ENCODE results near the gene NDC80. TPM values are rescaled to one million over a fixed set of nuclear protein-coding genes. Genes with fewer than 3 reads are reported as not detected.
A peak's percentile ranks its signal among the peaks of the same experiment; 100 is the strongest.

Gene NDC80
- total and polyA plus RNA-seq, 12 donors = 0.17 to 2.7 (median 0.34) TPM; not detected in 2

- no peaks in the 10 kb centered on the region for H3K4me1 ChIP-seq
- H3K27ac ChIP-seq = no peak overlapping the region
- DNase-seq (no peak), ATAC-seq (no peak)
- peaks cover 0 to 29% (median 0%) of the 10 kb centered on the region in 9 donors for H3K36me3 ChIP-seq
- TF ChIP-seq CTCF (IDR thresholded peaks at IDR 0.05) = no peak
- 97 to 100% methylated on average over 1 of the region's 1 CpG for WGBS, 2 donors
- intact Hi-C loops (cut with DNase I) = loop anchor here in 2 of 10 donors (5.0 to 10.0 kb wide), 2 partner anchors 428 to 431 kb away; no protein-coding TSS in a partner anchor
- no peak overlapping the region for H3K4me3 ChIP-seq
- no peaks in the 10 kb centered on the region for H3K27me3 ChIP-seq
- H3K9me3 ChIP-seq = peaks cover 0 to 11% (median 0%) of the 10 kb centered on the region in 11 donors
Measured at GRCh38 chr18:2535419-2535910, 35.9 kb upstream of the NDC80 start.

GRCh38 chr18:2536063-2536462 is 35.3 kb upstream of the NDC80 start:
- no peaks in the 10 kb centered on the region for H3K4me1 ChIP-seq
- H3K9me3 ChIP-seq = peaks cover 0 to 11% (median 0%) of the 10 kb centered on the region in 11 donors
- DNase-seq = no peak
- TF ChIP-seq CTCF (IDR thresholded peaks at IDR 0.05) = no peak
- peak overlapping the region in 2 of 10 donors; percentile 7 to 22 for H3K27ac ChIP-seq
- H3K27me3 ChIP-seq = no peaks in the 10 kb centered on the region
- ATAC-seq = no peak
- H3K4me3 ChIP-seq = no peak overlapping the region
- 74 to 96% methylated on average over 2 of the region's 2 CpGs for WGBS, 2 donors
- peaks cover 0 to 32% (median 0%) of the 10 kb centered on the region in 9 donors for H3K36me3 ChIP-seq
- intact Hi-C loops (cut with DNase I) = loop anchor here in 2 of 10 donors (5.0 to 10.0 kb wide), 2 partner anchors 429 to 431 kb away; no protein-coding TSS in a partner anchor

- Histone ChIP-seq H3K36me3 (peaks cover 0 to 35% (median 0%) of the 10 kb centered on the region in 9 donors), H3K4me1 (no peaks in the 10 kb centered on the region), H3K4me3 (no peak overlapping the region), H3K27me3 (no peaks in the 10 kb centered on the region), H3K27ac (peak overlapping the region in 2 of 10 donors; percentile 7 to 22), H3K9me3 (peaks cover 0 to 11% (median 0%) of the 10 kb centered on the region in 11 donors)
- intact Hi-C loops (cut with DNase I) = loop anchor here in 2 of 10 donors (5.0 to 10.0 kb wide), 2 partner anchors 429 to 432 kb away; no protein-coding TSS in a partner anchor
- 56 to 74% methylated on average over 4 of the region's 4 CpGs for WGBS, 2 donors
- no peak for DNase-seq
- ATAC-seq = peak in 5 of 8 donors; percentile 30 to 85 (median 56)
- no peak for TF ChIP-seq CTCF (IDR thresholded peaks at IDR 0.05)
Measured at GRCh38 chr18:2536493-2536892, 34.9 kb upstream of the NDC80 start.

- DNase-seq = no peak
- ATAC-seq = no peak
- H3K36me3 ChIP-seq = peaks cover 0 to 35% (median 0%) of the 10 kb centered on the region in 9 donors
- H3K9me3 ChIP-seq = peaks cover 0 to 9% (median 0%) of the 10 kb centered on the region in 11 donors
- H3K4me3 ChIP-seq = no peak overlapping the region
- WGBS, 2 donors = 50 to 54% methylated on average over 3 of the region's 3 CpGs
- no peak overlapping the region for H3K27ac ChIP-seq
- TF ChIP-seq CTCF (IDR thresholded peaks at IDR 0.05) = no peak
- no peaks in the 10 kb centered on the region for H3K27me3 ChIP-seq
- intact Hi-C loops (cut with DNase I) = loop anchor here in 2 of 10 donors (5.0 to 10.0 kb wide), 2 partner anchors 430 to 432 kb away; no protein-coding TSS in a partner anchor
- no peaks in the 10 kb centered on the region for H3K4me1 ChIP-seq
Measured at GRCh38 chr18:2537296-2537695, 34.1 kb upstream of the NDC80 start.

Measured in heart right ventricle (tissue), 16 donors.